IMR-90 (cell line): Measurements from ENCODE around the gene RNF144B. TPM values are rescaled to one million over a fixed set of nuclear protein-coding genes. Genes with fewer than 3 reads are reported as not detected.

Experiments used
- ATAC-seq: fragments of 200-7000 bp; cut with Tn5 transposase; 2 replicates; pipeline ENCODE4 v1.9.1; 2020; ENCODE audit warnings: low read depth, mild to moderate bottlenecking, moderate library complexity
- BruUV-seq: library from RNA; stranded (reverse); fragments of 400-500 nt; replicated peaks from 2 replicates; lab custom pipeline; 2021; lab: Mats Ljungman, UMichigan
- CTCF ChIA-PET: fragments of 300-600 bp; formaldehyde crosslinking; extraction: SDS; loops from one replicate; lab custom pipeline; 2021; ENCODE audit warnings: antibody characterized with exemption; lab: Yijun Ruan, JAX
- POLR2A ChIA-PET: fragments of 300-600 bp; sonication (Branson Sonifier 250); formaldehyde crosslinking; loops from one replicate; lab custom pipeline; 2022; ENCODE audit warnings: antibody characterized with exemption; ENCODE audit not compliant: unreplicated experiment; lab: Charles Lee
- DNase-seq: peaks from one replicate; pipeline ENCODE4 v3.0.0; 2013
- H2AFZ ChIP-seq: replicated peaks from 2 replicates; pipeline ENCODE3; 2013; ENCODE audit warnings: low read length, mild to moderate bottlenecking; ENCODE audit not compliant: poor library complexity
- H2AK5ac ChIP-seq: 2 replicates; pipeline ENCODE4 v1.6.1; 2013; ENCODE audit warnings: low read depth, low read length, inconsistent platforms
- H2AK9ac ChIP-seq: replicated peaks from 2 replicates; pipeline ENCODE3; 2013; ENCODE audit warnings: mild to moderate bottlenecking, low read depth, low read length, moderate library complexity; ENCODE audit not compliant: poor library complexity
- H2BK120ac ChIP-seq: 2 replicates; pipeline ENCODE4 v1.6.1; 2013; ENCODE audit warnings: low read depth, low read length, inconsistent platforms
- H2BK15ac ChIP-seq: 3 replicates; pipeline ENCODE4 v1.6.1; 2013; ENCODE audit warnings: low read depth, low read length, inconsistent platforms
- H2BK20ac ChIP-seq: 2 replicates; pipeline ENCODE4 v1.6.1; 2013; ENCODE audit warnings: low read depth, mild to moderate bottlenecking, inconsistent platforms, low read length, moderate library complexity
- H2BK5ac ChIP-seq: 2 replicates; pipeline ENCODE4 v1.6.1; 2013; ENCODE audit warnings: mild to moderate bottlenecking, low read depth, low read length, inconsistent platforms; ENCODE audit not compliant: poor library complexity, severe bottlenecking
- H3K14ac ChIP-seq: replicated peaks from 2 replicates; pipeline ENCODE4 v1.6.1; 2013; ENCODE audit warnings: low read depth, low read length, inconsistent platforms
- H3K18ac ChIP-seq: 2 replicates; pipeline ENCODE4 v1.6.1; 2013; ENCODE audit warnings: low read depth, low read length, control low read depth
- H3K23ac ChIP-seq: 2 replicates; pipeline ENCODE4 v1.6.1; 2013; ENCODE audit warnings: low read depth, low read length, inconsistent platforms
- H3K27ac ChIP-seq: 2 replicates; pipeline ENCODE4 v1.5.1; 2013; ENCODE audit warnings: mild to moderate bottlenecking, control low read depth, low read length; ENCODE audit not compliant: insufficient read depth
- H3K27me3 ChIP-seq: 2 replicates; pipeline ENCODE4 v1.6.1; 2013; ENCODE audit warnings: low read length; ENCODE audit not compliant: control insufficient read depth, insufficient read depth
- H3K36me3 ChIP-seq: 2 replicates; pipeline ENCODE4 v1.6.1; 2013; ENCODE audit warnings: low read length, mixed read lengths; ENCODE audit not compliant: control insufficient read depth, insufficient read depth
- H3K4ac ChIP-seq: 2 replicates; pipeline ENCODE4 v1.6.1; 2013; ENCODE audit warnings: low read depth, low read length, inconsistent platforms
- H3K4me1 ChIP-seq: 2 replicates; pipeline ENCODE4 v1.6.1; 2013; ENCODE audit warnings: low read length, mixed read lengths; ENCODE audit not compliant: control insufficient read depth, insufficient read depth
- H3K4me2 ChIP-seq: 2 replicates; pipeline ENCODE4 v1.6.1; 2013; ENCODE audit warnings: low read depth, mild to moderate bottlenecking, control low read depth, low read length, moderate library complexity
- H3K4me3 ChIP-seq: 2 replicates; pipeline ENCODE4 v1.5.1; 2013; ENCODE audit warnings: low read depth, mild to moderate bottlenecking, control low read depth, low read length, moderate library complexity; ENCODE audit not compliant: insufficient read depth
- H3K56ac ChIP-seq: 2 replicates; pipeline ENCODE4 v1.6.1; 2013; ENCODE audit warnings: low read length, inconsistent platforms; ENCODE audit not compliant: insufficient read depth; ENCODE audit errors: extremely low read depth
- H3K79me1 ChIP-seq, 2 experiments: 2 replicates each; pipeline ENCODE4 v1.6.1; 2013; ENCODE audit warnings: low read length in 2 of 2, inconsistent platforms in 1 of 2, low read depth in 1 of 2
- H3K9ac ChIP-seq: 2 replicates; pipeline ENCODE4 v1.6.1; 2013; ENCODE audit warnings: low read depth, low read length, control low read depth
- H3K9me1 ChIP-seq: 2 replicates; pipeline ENCODE4 v1.6.1; 2013; ENCODE audit warnings: low read length, inconsistent platforms; ENCODE audit not compliant: insufficient read depth
- H3K9me3 ChIP-seq: 2 replicates; pipeline ENCODE4 v1.6.1; 2013; ENCODE audit warnings: low read length; ENCODE audit not compliant: control insufficient read depth, insufficient read depth
- H4K20me1 ChIP-seq: 2 replicates; pipeline ENCODE4 v1.6.1; 2013; ENCODE audit warnings: low read length, inconsistent platforms; ENCODE audit not compliant: insufficient read depth
- H4K5ac ChIP-seq: 2 replicates; pipeline ENCODE4 v1.6.1; 2013; ENCODE audit warnings: mild to moderate bottlenecking, low read depth, low read length, control low read depth
- H4K8ac ChIP-seq, 2 experiments: 2 replicates each; pipeline ENCODE4 v1.6.1; 2013; ENCODE audit warnings: low read depth in 2 of 2, low read length in 2 of 2, control low read depth in 1 of 2, inconsistent platforms in 1 of 2
- H4K91ac ChIP-seq: 2 replicates; pipeline ENCODE4 v1.6.1; 2013; ENCODE audit warnings: low read depth, low read length, inconsistent platforms; ENCODE audit not compliant: insufficient read depth
- BHLHE40 ChIP-seq: fragments of 150-350 bp; IDR thresholded peaks from 2 replicates; pipeline ENCODE4 v1.6.1; 2016; ENCODE audit warnings: mild to moderate bottlenecking, low read depth, low read length
- CEBPB ChIP-seq: IDR thresholded peaks from 2 replicates; pipeline ENCODE4 v1.6.1; 2012; ENCODE audit warnings: low read depth, low read length, improper control_type of control experiment
- FOS ChIP-seq: fragments of 150-350 bp; IDR thresholded peaks from 2 replicates; pipeline ENCODE4 v1.6.1; 2016; ENCODE audit warnings: low read depth, low read length
- MXI1 ChIP-seq: IDR thresholded peaks from 2 replicates; pipeline ENCODE4 v1.6.1; 2012; ENCODE audit warnings: low read depth, mild to moderate bottlenecking, low read length, moderate library complexity, borderline replicate concordance
- NFE2L2 ChIP-seq: fragments of 150-350 bp; IDR thresholded peaks from 2 replicates; pipeline ENCODE4 v1.6.1; 2016; ENCODE audit warnings: low read depth, mild to moderate bottlenecking, low read length
- WGBS, 2 experiments: methylation state at CpG; one replicate each; pipeline versions ENCODE4 v1.1.5 to v1.1.7; 2013; ENCODE audit warnings: missing lambda C conversion rate in 2 of 2; ENCODE audit not compliant: insufficient read length in 1 of 2; ENCODE audit errors: extremely low coverage in 2 of 2; 5-methylcytosine and 5-hydroxymethylcytosine counted together
- dilution Hi-C: fragments of 300-500 bp; cut with HindIII; formaldehyde crosslinking; loops from one replicate; pipeline ENCODE4 v1.14.3; 2018; ENCODE audit warnings: low sequenced_read_pairs; ENCODE audit not compliant: unreplicated experiment
- in situ Hi-C: fragments of 300-500 bp; cut with MboI; formaldehyde crosslinking; loops from 3 replicates; pipeline ENCODE4 v1.14.3; 2019; ENCODE audit warnings: low sequenced_read_pairs, inconsistent platforms, mixed read lengths
- intact Hi-C: fragments of 100-400 bp; cut with micrococcal nuclease; formaldehyde crosslinking; loops from 2 replicates; pipeline ENCODE4 v1.10.0; 2022
- polyA plus RNA-seq, 3 experiments: library from polyadenylated mRNA; depleted of rRNA; stranded (reverse); fragments of >200 nt; gene quantifications; 2 replicates each; pipeline ENCODE4 v1.2.3, GENCODE V29; 2012; ENCODE audit warnings: low replicate concordance in 1 of 3
- total RNA-seq: library from RNA; depleted of rRNA; stranded (reverse); fragments of >200 nt; gene quantifications from 2 replicates; pipeline ENCODE4 v1.2.3, GENCODE V29; 2012
- TF ChIP-seq, protein P1 (sequence below): conservative IDR thresholded peaks from 2 replicates; pipeline ENCODE4 v1.5.1; 2012; ENCODE audit warnings: mild to moderate bottlenecking, low read depth, low read length, improper control_type of control experiment

RNF144B gene
- total and polyA plus RNA-seq, 2 of the 4 experiments (the other 2 are of a cell fraction), result 0.44 to 2.7 TPM

DNA sequence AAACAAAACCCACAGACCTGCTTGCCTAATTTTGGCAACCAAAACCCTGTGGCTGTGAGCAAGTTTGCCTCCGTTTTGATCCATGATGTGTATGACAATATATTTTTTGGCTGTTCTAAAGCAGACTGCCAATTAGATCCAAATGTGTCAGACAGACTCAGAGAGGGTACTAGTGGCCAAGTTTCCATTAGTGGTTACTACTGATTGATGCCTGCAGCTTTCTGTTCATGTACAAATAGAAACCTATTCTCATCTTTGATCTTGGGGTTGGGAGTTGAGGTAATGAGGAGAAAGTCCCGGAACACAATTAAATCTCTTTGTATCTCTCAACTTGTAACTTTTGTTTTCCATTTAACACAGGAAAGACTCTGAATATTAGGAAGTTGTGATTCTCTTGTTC is 100.9 kb downstream of the RNF144B start:
- no peak overlapping the region for H2BK120ac ChIP-seq
- H2AK5ac ChIP-seq, result no peak overlapping the region
- no peak overlapping the region for H3K14ac ChIP-seq
- no peaks in the 10 kb centered on the region for H3K9me3 ChIP-seq
- H2AFZ ChIP-seq, result no peak overlapping the region
- H4K8ac ChIP-seq, result no peak overlapping the region
- peaks cover 2% of the 10 kb centered on the region; the same call in 1 of the 2 replicates for H3K27me3 ChIP-seq
- POLR2A ChIA-PET, result no interaction called here
- CTCF ChIA-PET, result no interaction called here
- dilution Hi-C loops, result no loop called here
- TF ChIP-seq, protein P1, sequence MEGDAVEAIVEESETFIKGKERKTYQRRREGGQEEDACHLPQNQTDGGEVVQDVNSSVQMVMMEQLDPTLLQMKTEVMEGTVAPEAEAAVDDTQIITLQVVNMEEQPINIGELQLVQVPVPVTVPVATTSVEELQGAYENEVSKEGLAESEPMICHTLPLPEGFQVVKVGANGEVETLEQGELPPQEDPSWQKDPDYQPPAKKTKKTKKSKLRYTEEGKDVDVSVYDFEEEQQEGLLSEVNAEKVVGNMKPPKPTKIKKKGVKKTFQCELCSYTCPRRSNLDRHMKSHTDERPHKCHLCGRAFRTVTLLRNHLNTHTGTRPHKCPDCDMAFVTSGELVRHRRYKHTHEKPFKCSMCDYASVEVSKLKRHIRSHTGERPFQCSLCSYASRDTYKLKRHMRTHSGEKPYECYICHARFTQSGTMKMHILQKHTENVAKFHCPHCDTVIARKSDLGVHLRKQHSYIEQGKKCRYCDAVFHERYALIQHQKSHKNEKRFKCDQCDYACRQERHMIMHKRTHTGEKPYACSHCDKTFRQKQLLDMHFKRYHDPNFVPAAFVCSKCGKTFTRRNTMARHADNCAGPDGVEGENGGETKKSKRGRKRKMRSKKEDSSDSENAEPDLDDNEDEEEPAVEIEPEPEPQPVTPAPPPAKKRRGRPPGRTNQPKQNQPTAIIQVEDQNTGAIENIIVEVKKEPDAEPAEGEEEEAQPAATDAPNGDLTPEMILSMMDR, result no peak
- TF ChIP-seq NFE2L2 (no peak), CEBPB (no peak), MXI1 (no peak), FOS (no peak), BHLHE40 (no peak)
- H3K56ac ChIP-seq, result no peak overlapping the region
- no CpG with 5 or more reads among the region's 2 CpGs for WGBS, 2 experiments
- H3K23ac ChIP-seq, result no peak overlapping the region
- no peak overlapping the region for H2BK20ac ChIP-seq
- H3K18ac ChIP-seq, result no peak overlapping the region
- intact Hi-C loops, result no loop called here
- H3K9me1 ChIP-seq, result no peaks in the 10 kb centered on the region
- H3K79me1 ChIP-seq, result no peaks in the 10 kb centered on the region
- no peak overlapping the region for H3K9ac ChIP-seq
- H3K36me3 ChIP-seq, result no peaks in the 10 kb centered on the region
- no peak overlapping the region for H2AK9ac ChIP-seq
- no peak overlapping the region for H4K5ac ChIP-seq
- ATAC-seq (no peak), DNase-seq (no peak)
- no peaks in the 10 kb centered on the region; the same call in 1 of the 2 replicates for H3K4me1 ChIP-seq
- H3K4me2 ChIP-seq, result no peak overlapping the region
- H3K27ac ChIP-seq, result no peak overlapping the region
- H4K20me1 ChIP-seq, result no peaks in the 10 kb centered on the region
- no peak overlapping the region for H4K91ac ChIP-seq
- no peak overlapping the region for H3K4ac ChIP-seq
- no peak overlapping the region for H2BK15ac ChIP-seq
- H3K4me3 ChIP-seq, result no peak overlapping the region
- BruUV-seq, result no TSS peak
- H2BK5ac ChIP-seq, result no peak overlapping the region
- in situ Hi-C loops, result no loop called here
